Astrocyte (in vitro differentiated cells and primary cell): Measurements from ENCODE around the gene MYO3B. TPM values are rescaled to one million over a fixed set of nuclear protein-coding genes. Genes with fewer than 3 reads are reported as not detected.

Experiments
- DNase-seq: peaks from one replicate; pipeline ENCODE4 v3.0.0-alpha.2; 2010; ENCODE audit warnings: low read depth
- FAIRE-seq: peaks from 2 replicates; lab custom pipeline; 2011; peaks lifted over from hg19 to GRCh38; lab: Jason Lieb, UNC
- H2AFZ ChIP-seq: 2 replicates; pipeline ENCODE4 v1.6.0; 2012; ENCODE audit warnings: low read depth, low read length, inconsistent platforms
- H3K27ac ChIP-seq: 2 replicates; pipeline ENCODE4 v1.5.1; 2011; ENCODE audit warnings: low read depth, low read length, inconsistent platforms
- H3K27me3 ChIP-seq: 2 replicates; pipeline ENCODE4 v1.6.0; 2011; ENCODE audit warnings: low read length, inconsistent platforms; ENCODE audit not compliant: insufficient read depth
- H3K36me3 ChIP-seq: 2 replicates; pipeline ENCODE4 v1.5.1; 2011; ENCODE audit warnings: low read length, inconsistent platforms; ENCODE audit not compliant: insufficient read depth
- H3K4me1 ChIP-seq: 2 replicates; pipeline ENCODE4 v1.5.1; 2011; ENCODE audit warnings: low read length, inconsistent platforms; ENCODE audit not compliant: insufficient read depth
- H3K4me2 ChIP-seq: 2 replicates; pipeline ENCODE4 v1.6.0; 2012; ENCODE audit warnings: low read length, inconsistent platforms
- H3K4me3 ChIP-seq: 2 replicates; pipeline ENCODE4 v1.5.1; 2011; ENCODE audit warnings: low read depth, mild to moderate bottlenecking, low read length, inconsistent platforms; ENCODE audit not compliant: insufficient read depth
- H3K79me2 ChIP-seq: 2 replicates; pipeline ENCODE4 v1.6.0; 2012; ENCODE audit warnings: mild to moderate bottlenecking, low read length, inconsistent platforms; ENCODE audit not compliant: insufficient read depth
- H3K9ac ChIP-seq: 2 replicates; pipeline ENCODE4 v1.6.0; 2012; ENCODE audit warnings: mild to moderate bottlenecking, low read length, inconsistent platforms
- H3K9me3 ChIP-seq: 2 replicates; pipeline ENCODE4 v1.5.1; 2012; ENCODE audit warnings: low read depth, mild to moderate bottlenecking, low read length, inconsistent platforms; ENCODE audit not compliant: insufficient read depth
- H4K20me1 ChIP-seq: 2 replicates; pipeline ENCODE4 v1.6.0; 2012; ENCODE audit warnings: low read length, inconsistent platforms; ENCODE audit not compliant: insufficient read depth
- H3K27ac Mint-ChIP-seq: one replicate; pipeline ENCODE4 v1.8.0; 2021; ENCODE audit warnings: mild to moderate bottlenecking, mixed read lengths; ENCODE audit not compliant: unreplicated experiment
- H3K27me3 Mint-ChIP-seq: one replicate; pipeline ENCODE4 v1.8.0; 2021; ENCODE audit warnings: low read depth, mixed read lengths; ENCODE audit not compliant: unreplicated experiment
- H3K36me3 Mint-ChIP-seq: one replicate; pipeline ENCODE4 v1.8.0; 2021; ENCODE audit warnings: low read depth, mixed read lengths; ENCODE audit not compliant: unreplicated experiment
- H3K4me1 Mint-ChIP-seq: one replicate; pipeline ENCODE4 v1.8.0; 2021; ENCODE audit warnings: low read depth, mixed read lengths; ENCODE audit not compliant: unreplicated experiment
- H3K4me3 Mint-ChIP-seq: one replicate; pipeline ENCODE4 v1.8.0; 2021; ENCODE audit warnings: mild to moderate bottlenecking, moderate library complexity, mixed read lengths; ENCODE audit not compliant: unreplicated experiment
- H3K9me3 Mint-ChIP-seq: one replicate; pipeline ENCODE4 v1.8.0; 2021; ENCODE audit warnings: mild to moderate bottlenecking, mixed read lengths; ENCODE audit not compliant: unreplicated experiment
- CTCF ChIP-seq: IDR thresholded peaks from 2 replicates; pipeline ENCODE4 v1.5.1; 2011; ENCODE audit warnings: low read depth, mild to moderate bottlenecking, inconsistent platforms, low read length, moderate library complexity; ENCODE audit not compliant: insufficient read depth
- EZH2 ChIP-seq: IDR thresholded peaks from 2 replicates; pipeline ENCODE4 v1.6.1; 2012; ENCODE audit warnings: mild to moderate bottlenecking, low read length, inconsistent platforms; ENCODE audit not compliant: insufficient read depth
- total RNA-seq: library from RNA; stranded (reverse); gene quantifications from 2 replicates; pipeline ENCODE4 v1.2.1, GENCODE V29; 2021

MYO3B gene
- total RNA-seq, 1 donor from 2014 or later: not detected

- FAIRE-seq (no peak), DNase-seq (no peak)
- Histone ChIP-seq H3K9me3 (no peaks in the 10 kb centered on the region), H3K9ac (no peak overlapping the region), H4K20me1 (no peaks in the 10 kb centered on the region), H3K4me1 (no peaks in the 10 kb centered on the region), H3K4me2 (no peak overlapping the region), H3K36me3 (no peaks in the 10 kb centered on the region), H3K27me3 (no peaks in the 10 kb centered on the region), H3K79me2 (no peaks in the 10 kb centered on the region), H2AFZ (no peak overlapping the region), H3K4me3 (no peak overlapping the region), H3K27ac (no peak overlapping the region)
- TF ChIP-seq CTCF (no peak), EZH2 (no peak)
- H3K9me3 Mint-ChIP-seq: peaks cover 3% of the 10 kb centered on the region
- no peak overlapping the region for H3K27ac Mint-ChIP-seq
- no peaks in the 10 kb centered on the region for H3K4me1 Mint-ChIP-seq
- no peak overlapping the region for H3K4me3 Mint-ChIP-seq
- no peaks in the 10 kb centered on the region for H3K27me3 Mint-ChIP-seq
- no peaks in the 10 kb centered on the region for H3K36me3 Mint-ChIP-seq
Observed at GRCh38 chr2:170587922-170588321, 410.0 kb downstream of the MYO3B start.

GRCh38 chr2:170588729-170589128 lies 410.8 kb downstream of the MYO3B start:
- no peak overlapping the region for H3K27ac ChIP-seq
- H3K4me2 ChIP-seq: no peak overlapping the region
- Mint-ChIP-seq H3K27ac (no peak overlapping the region), H3K4me1 (no peaks in the 10 kb centered on the region), H3K27me3 (no peaks in the 10 kb centered on the region), H3K9me3 (peaks cover 3% of the 10 kb centered on the region), H3K36me3 (no peaks in the 10 kb centered on the region), H3K4me3 (no peak overlapping the region)
- no peak overlapping the region for H2AFZ ChIP-seq
- DNase-seq (no peak), FAIRE-seq (no peak)
- H3K36me3 ChIP-seq: no peaks in the 10 kb centered on the region
- no peaks in the 10 kb centered on the region for H3K27me3 ChIP-seq
- H4K20me1 ChIP-seq: no peaks in the 10 kb centered on the region
- no peak overlapping the region for H3K9ac ChIP-seq
- no peaks in the 10 kb centered on the region for H3K9me3 ChIP-seq
- no peak for TF ChIP-seq CTCF
- no peak for TF ChIP-seq EZH2
- H3K79me2 ChIP-seq: no peaks in the 10 kb centered on the region
- H3K4me3 ChIP-seq: no peak overlapping the region
- H3K4me1 ChIP-seq: no peaks in the 10 kb centered on the region

- H3K4me3 Mint-ChIP-seq: no peak overlapping the region
- DNase-seq (no peak), FAIRE-seq (no peak)
- Histone ChIP-seq H3K9ac (no peak overlapping the region), H3K4me1 (no peaks in the 10 kb centered on the region), H4K20me1 (no peaks in the 10 kb centered on the region), H3K27ac (no peak overlapping the region), H3K9me3 (no peaks in the 10 kb centered on the region), H3K4me2 (no peak overlapping the region), H3K27me3 (no peaks in the 10 kb centered on the region), H3K4me3 (no peak overlapping the region), H2AFZ (no peak overlapping the region), H3K36me3 (no peaks in the 10 kb centered on the region), H3K79me2 (no peaks in the 10 kb centered on the region)
- H3K9me3 Mint-ChIP-seq: no peaks in the 10 kb centered on the region
- H3K27ac Mint-ChIP-seq: no peak overlapping the region
- peaks cover 4% of the 10 kb centered on the region for H3K27me3 Mint-ChIP-seq
- TF ChIP-seq CTCF: no peak
- no peak for TF ChIP-seq EZH2
- no peaks in the 10 kb centered on the region for H3K36me3 Mint-ChIP-seq
- no peaks in the 10 kb centered on the region for H3K4me1 Mint-ChIP-seq
Observed at GRCh38 chr2:170596576-170596975, 418.6 kb downstream of the MYO3B start.
